Mesenchymal stem cell (in vitro differentiated cells and primary cell): Measurements from ENCODE around the gene GYS2.
A peak's percentile ranks its signal among the peaks of the same experiment; 100 is the strongest.

Experiments
- DNase-seq: peaks from one replicate; pipeline ENCODE4 v3.0.0-alpha.2; 2013
- H2AFZ ChIP-seq: one replicate; pipeline ENCODE4 v1.6.1; 2013; ENCODE audit warnings: low read depth, mild to moderate bottlenecking, control low read depth, inconsistent platforms, low read length, moderate library complexity
- H2AK5ac ChIP-seq: 2 replicates; pipeline ENCODE4 v1.6.1; 2013; ENCODE audit warnings: low read length, moderate library complexity, mild to moderate bottlenecking, inconsistent platforms; ENCODE audit not compliant: severe bottlenecking
- H2BK120ac ChIP-seq: one replicate; pipeline ENCODE4 v1.6.1; 2013; ENCODE audit warnings: low read depth, mild to moderate bottlenecking, inconsistent platforms, low read length, moderate library complexity
- H2BK12ac ChIP-seq, 2 experiments: one replicate each; pipeline ENCODE4 v1.6.1; 2013; ENCODE audit warnings: inconsistent platforms in 2 of 2, low read length in 2 of 2, mild to moderate bottlenecking in 2 of 2, moderate library complexity in 2 of 2, control low read depth in 1 of 2
- H2BK15ac ChIP-seq: one replicate; pipeline ENCODE4 v1.6.1; 2013; ENCODE audit warnings: mild to moderate bottlenecking, low read depth, inconsistent platforms; ENCODE audit not compliant: poor library complexity, severe bottlenecking
- H2BK5ac ChIP-seq: 2 replicates; pipeline ENCODE4 v1.6.1; 2013; ENCODE audit warnings: low read depth, mild to moderate bottlenecking, low read length, control low read depth, inconsistent platforms; ENCODE audit not compliant: poor library complexity, severe bottlenecking
- H3K14ac ChIP-seq, 2 experiments: one replicate each; pipeline ENCODE4 v1.6.1; 2013; ENCODE audit warnings: inconsistent platforms in 2 of 2, low read length in 2 of 2, control low read depth in 1 of 2, mild to moderate bottlenecking in 1 of 2, moderate library complexity in 1 of 2
- H3K18ac ChIP-seq, 2 experiments: one replicate each; pipeline ENCODE4 v1.6.1; 2013; ENCODE audit warnings: inconsistent platforms in 2 of 2, low read length in 2 of 2, control low read depth in 1 of 2, low read depth in 1 of 2, mild to moderate bottlenecking in 1 of 2
- H3K23ac ChIP-seq, 2 experiments: one replicate each; pipeline ENCODE4 v1.6.1; 2013; ENCODE audit warnings: inconsistent platforms in 2 of 2, low read length in 2 of 2, mild to moderate bottlenecking in 2 of 2, moderate library complexity in 2 of 2, control low read depth in 1 of 2
- H3K27ac ChIP-seq: 2 replicates; pipeline ENCODE4 v1.5.1; 2013; ENCODE audit warnings: mild to moderate bottlenecking, moderate library complexity, low read length, control low read depth, inconsistent platforms; ENCODE audit not compliant: poor library complexity, severe bottlenecking
- H3K27me3 ChIP-seq, 2 experiments: 2 replicates each; pipeline versions ENCODE4 v1.6.1 to v1.7.0; 2013; ENCODE audit warnings: low read length in 2 of 2, mild to moderate bottlenecking in 2 of 2, moderate library complexity in 2 of 2, control low read depth in 1 of 2, inconsistent platforms in 1 of 2; ENCODE audit not compliant: control insufficient read depth in 1 of 2, insufficient read depth in 1 of 2
- H3K36me3 ChIP-seq, 2 experiments: 2 replicates each; pipeline versions ENCODE4 v1.6.1 to v1.7.0; 2013; ENCODE audit warnings: low read length in 2 of 2, control low read depth in 1 of 2, inconsistent platforms in 1 of 2, low read depth in 1 of 2, mild to moderate bottlenecking in 1 of 2; ENCODE audit not compliant: insufficient read depth in 2 of 2, control insufficient read depth in 1 of 2
- H3K4ac ChIP-seq, 2 experiments: one replicate each; pipeline ENCODE4 v1.6.1; 2013; ENCODE audit warnings: inconsistent platforms in 2 of 2, low read length in 2 of 2, mild to moderate bottlenecking in 2 of 2, moderate library complexity in 2 of 2, control low read depth in 1 of 2, low read depth in 1 of 2
- H3K4me1 ChIP-seq: 2 replicates; pipeline ENCODE4 v1.6.1; 2013; ENCODE audit warnings: low read depth, low read length, control low read depth; ENCODE audit not compliant: control insufficient read depth, insufficient read depth
- H3K4me2 ChIP-seq: 2 replicates; pipeline ENCODE4 v1.6.1; 2013; ENCODE audit warnings: low read length, mild to moderate bottlenecking, inconsistent platforms; ENCODE audit not compliant: poor library complexity, severe bottlenecking
- H3K4me3 ChIP-seq, 2 experiments: 2 replicates each; pipeline versions ENCODE4 v1.5.1 to v1.7.0; 2013; ENCODE audit warnings: low read length in 2 of 2, mild to moderate bottlenecking in 2 of 2, control low read depth in 1 of 2, low read depth in 1 of 2; ENCODE audit not compliant: insufficient read depth in 1 of 2
- H3K79me1 ChIP-seq: replicated peaks from 2 replicates; pipeline ENCODE4 v1.6.1; 2013; ENCODE audit warnings: mild to moderate bottlenecking, control low read depth, low read length, inconsistent platforms; ENCODE audit not compliant: poor library complexity, severe bottlenecking
- H3K9ac ChIP-seq: 2 replicates; pipeline ENCODE4 v1.7.0; 2013; ENCODE audit warnings: mild to moderate bottlenecking, low read length, moderate library complexity
- H3K9me3 ChIP-seq: 2 replicates; pipeline ENCODE4 v1.7.0; 2013; ENCODE audit warnings: mild to moderate bottlenecking, low read length; ENCODE audit not compliant: control insufficient read depth
- H4K8ac ChIP-seq: one replicate; pipeline ENCODE4 v1.6.1; 2013; ENCODE audit warnings: inconsistent platforms, mild to moderate bottlenecking, low read length, moderate library complexity
- H4K91ac ChIP-seq: one replicate; pipeline ENCODE4 v1.6.1; 2013; ENCODE audit warnings: mild to moderate bottlenecking, low read length, inconsistent platforms
- WGBS: methylation state at CpG from one replicate; pipeline ENCODE4 v1.1.7; 2013; ENCODE audit warnings: mixed read lengths; 5-methylcytosine and 5-hydroxymethylcytosine counted together

Gene GYS2

GRCh38 chr12:21500786-21501257 lies 103.8 kb downstream of the GYS2 start:
- no peak overlapping the region for H2BK5ac ChIP-seq
- peak; percentile 3 for DNase-seq
- 18% methylated on average over 7 of the region's 8 CpGs for WGBS
- no peaks in the 10 kb centered on the region for H3K27me3 ChIP-seq
- H3K18ac ChIP-seq: peak overlapping the region in 1 of 2 experiments; percentile 28
- H3K4me1 ChIP-seq: peaks cover 7% of the 10 kb centered on the region
- H3K27ac ChIP-seq: peak overlapping the region; percentile 80
- H3K4ac ChIP-seq: peak overlapping the region in 1 of 2 experiments; percentile 80
- H3K79me1 ChIP-seq: peaks cover 11% of the 10 kb centered on the region
- peak overlapping the region; percentile 84 for H3K4me2 ChIP-seq
- no peak overlapping the region for H3K23ac ChIP-seq
- H2BK15ac ChIP-seq: no peak overlapping the region
- H2AFZ ChIP-seq: peak overlapping the region; percentile 91
- H2BK12ac ChIP-seq: no peak overlapping the region
- H3K4me3 ChIP-seq: peak overlapping the region; percentile 54 to 91
- H2AK5ac ChIP-seq: no peak overlapping the region
- H4K8ac ChIP-seq: peak overlapping the region; percentile 10
- H4K91ac ChIP-seq: no peak overlapping the region
- H3K36me3 ChIP-seq: peaks cover 2 to 39% of the 10 kb centered on the region in 2 experiments
- no peaks in the 10 kb centered on the region for H3K9me3 ChIP-seq
- no peak overlapping the region for H2BK120ac ChIP-seq
- no peak overlapping the region for H3K14ac ChIP-seq
- H3K9ac ChIP-seq: peak overlapping the region; percentile 99

GRCh38 chr12:21499765-21500164 lies 104.9 kb downstream of the GYS2 start:
- Histone ChIP-seq H2AK5ac (no peak overlapping the region), H3K9me3 (no peaks in the 10 kb centered on the region), H3K4me3 (peak overlapping the region in 1 of 2 experiments; percentile 91), H3K4ac (no peak overlapping the region), H3K79me1 (peaks cover 14% of the 10 kb centered on the region), H2BK15ac (no peak overlapping the region), H3K36me3 (peaks cover 2 to 48% of the 10 kb centered on the region in 2 experiments), H3K18ac (no peak overlapping the region), H3K27me3 (no peaks in the 10 kb centered on the region), H2AFZ (no peak overlapping the region), H2BK120ac (no peak overlapping the region), H3K9ac (peak overlapping the region; percentile 99), H3K4me1 (peaks cover 7% of the 10 kb centered on the region), H3K23ac (no peak overlapping the region), H3K14ac (no peak overlapping the region), H2BK5ac (no peak overlapping the region), H3K27ac (no peak overlapping the region), H4K8ac (no peak overlapping the region), H2BK12ac (no peak overlapping the region), H4K91ac (no peak overlapping the region), H3K4me2 (no peak overlapping the region)
- 77% methylated on average over 2 of the region's 2 CpGs for WGBS
- no peak for DNase-seq
